ENCODE data around the gene DSG3. TPM values are rescaled to one million over a fixed set of nuclear protein-coding genes. Genes with fewer than 3 reads are reported as not detected.

Gene DSG3
- total and polyA plus RNA-seq, 2 donors (not counting 1 experiment from before 2014, with no cell fraction given), result 0.02 TPM; not detected in 1

GRCh38 chr18:31483396-31483795, 35.9 kb downstream of the DSG3 start:
- Histone ChIP-seq H3K79me2 (ENCODE audit: control insufficient read depth, insufficient read depth, low read length) (no peaks in the 10 kb centered on the region), H3K36me3 (ENCODE audit: control insufficient read depth, insufficient read depth, low read length) (no peaks in the 10 kb centered on the region), H3K9me3 (ENCODE audit: control insufficient read depth, insufficient read depth, low read depth, low read length) (no peaks in the 10 kb centered on the region), H4K20me1 (ENCODE audit: control insufficient read depth, extremely low read depth, insufficient read depth, low read length) (no peaks in the 10 kb centered on the region), H3K4me2 (ENCODE audit: extremely low read depth, insufficient read depth, low read length) (no peak overlapping the region), H3K4me1 (ENCODE audit: control insufficient read depth, extremely low read depth, insufficient read depth, low read length) (no peaks in the 10 kb centered on the region), H3K4me3 (replicated peaks in 1 of 4; ENCODE audit: control extremely low read depth in 1 of 4, insufficient read depth in 1 of 4, low read depth in 3 of 4, low read length in 4 of 4) (no peak overlapping the region), H3K27ac (ENCODE audit: insufficient read depth, low read length) (no peak overlapping the region), H2AFZ (ENCODE audit: low read length) (no peak overlapping the region), H3K9ac (ENCODE audit: insufficient read depth, low read length) (no peak overlapping the region), H3K27me3 (ENCODE audit: control insufficient read depth, insufficient read depth, low read length) (no peaks in the 10 kb centered on the region)
- DNase-seq (ENCODE audit: low read depth in 2 of 2), result no peak
- TF ChIP-seq EZH2 (IDR thresholded peaks at IDR 0.05; ENCODE audit: low read length, missing control alignments), result no peak
- TF ChIP-seq, protein P1, sequence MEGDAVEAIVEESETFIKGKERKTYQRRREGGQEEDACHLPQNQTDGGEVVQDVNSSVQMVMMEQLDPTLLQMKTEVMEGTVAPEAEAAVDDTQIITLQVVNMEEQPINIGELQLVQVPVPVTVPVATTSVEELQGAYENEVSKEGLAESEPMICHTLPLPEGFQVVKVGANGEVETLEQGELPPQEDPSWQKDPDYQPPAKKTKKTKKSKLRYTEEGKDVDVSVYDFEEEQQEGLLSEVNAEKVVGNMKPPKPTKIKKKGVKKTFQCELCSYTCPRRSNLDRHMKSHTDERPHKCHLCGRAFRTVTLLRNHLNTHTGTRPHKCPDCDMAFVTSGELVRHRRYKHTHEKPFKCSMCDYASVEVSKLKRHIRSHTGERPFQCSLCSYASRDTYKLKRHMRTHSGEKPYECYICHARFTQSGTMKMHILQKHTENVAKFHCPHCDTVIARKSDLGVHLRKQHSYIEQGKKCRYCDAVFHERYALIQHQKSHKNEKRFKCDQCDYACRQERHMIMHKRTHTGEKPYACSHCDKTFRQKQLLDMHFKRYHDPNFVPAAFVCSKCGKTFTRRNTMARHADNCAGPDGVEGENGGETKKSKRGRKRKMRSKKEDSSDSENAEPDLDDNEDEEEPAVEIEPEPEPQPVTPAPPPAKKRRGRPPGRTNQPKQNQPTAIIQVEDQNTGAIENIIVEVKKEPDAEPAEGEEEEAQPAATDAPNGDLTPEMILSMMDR (conservative IDR thresholded peaks at IDR 0.05 in 1 of 2, IDR thresholded peaks at IDR 0.05 in 1 of 2; ENCODE audit: low read depth in 1 of 2, low read length in 2 of 2), result no peak

DNA sequence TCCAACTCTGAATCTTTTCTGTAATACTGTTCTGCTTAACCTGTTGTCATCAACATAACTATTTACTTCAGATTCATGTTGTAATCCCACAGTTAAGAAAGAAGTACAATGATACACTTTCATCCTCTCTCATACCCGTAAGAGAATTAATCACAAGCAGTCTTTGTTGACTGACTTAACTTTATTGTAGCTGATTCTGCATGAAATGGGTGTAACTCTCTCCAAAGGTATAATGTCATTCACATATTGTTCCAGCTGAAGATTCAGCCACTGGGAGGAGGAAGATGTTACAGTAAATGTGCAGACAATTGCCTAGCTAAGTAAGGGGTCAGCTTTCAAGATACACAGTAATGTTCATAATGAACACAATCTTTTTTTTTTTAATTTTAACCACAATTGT, 36.9 kb downstream of the DSG3 start:
- Histone ChIP-seq H3K9me3 (ENCODE audit: control insufficient read depth, insufficient read depth, low read depth, low read length) (no peaks in the 10 kb centered on the region), H3K27me3 (ENCODE audit: control insufficient read depth, insufficient read depth, low read length) (no peaks in the 10 kb centered on the region), H3K4me1 (ENCODE audit: control insufficient read depth, extremely low read depth, insufficient read depth, low read length) (no peaks in the 10 kb centered on the region), H2AFZ (ENCODE audit: low read length) (no peak overlapping the region), H3K36me3 (ENCODE audit: control insufficient read depth, insufficient read depth, low read length) (no peaks in the 10 kb centered on the region), H4K20me1 (ENCODE audit: control insufficient read depth, extremely low read depth, insufficient read depth, low read length) (no peaks in the 10 kb centered on the region), H3K4me3 (replicated peaks in 1 of 4; ENCODE audit: control extremely low read depth in 1 of 4, insufficient read depth in 1 of 4, low read depth in 3 of 4, low read length in 4 of 4) (no peak overlapping the region), H3K79me2 (ENCODE audit: control insufficient read depth, insufficient read depth, low read length) (no peaks in the 10 kb centered on the region), H3K4me2 (ENCODE audit: extremely low read depth, insufficient read depth, low read length) (no peak overlapping the region), H3K27ac (ENCODE audit: insufficient read depth, low read length) (no peak overlapping the region), H3K9ac (ENCODE audit: insufficient read depth, low read length) (no peak overlapping the region)
- TF ChIP-seq, protein P1 (conservative IDR thresholded peaks at IDR 0.05 in 1 of 2, IDR thresholded peaks at IDR 0.05 in 1 of 2; ENCODE audit: low read depth in 1 of 2, low read length in 2 of 2), result no peak
- TF ChIP-seq EZH2 (IDR thresholded peaks at IDR 0.05; ENCODE audit: low read length, missing control alignments), result no peak
- no peak for DNase-seq (ENCODE audit: low read depth in 2 of 2)

- no peaks in the 10 kb centered on the region for H3K9me3 ChIP-seq (ENCODE audit: control insufficient read depth, insufficient read depth, low read depth, low read length)
- DNase-seq (ENCODE audit: low read depth in 2 of 2), result peak in 1 of 2 donors; percentile 64
- no peak overlapping the region for H2AFZ ChIP-seq (ENCODE audit: low read length)
- no peaks in the 10 kb centered on the region for H3K36me3 ChIP-seq (ENCODE audit: control insufficient read depth, insufficient read depth, low read length)
- no peak overlapping the region for H3K4me2 ChIP-seq (ENCODE audit: extremely low read depth, insufficient read depth, low read length)
- H3K9ac ChIP-seq (ENCODE audit: insufficient read depth, low read length), result no peak overlapping the region
- H3K79me2 ChIP-seq (ENCODE audit: control insufficient read depth, insufficient read depth, low read length), result no peaks in the 10 kb centered on the region
- no peak overlapping the region for H3K27ac ChIP-seq (ENCODE audit: insufficient read depth, low read length)
- TF ChIP-seq, protein P1 (conservative IDR thresholded peaks at IDR 0.05 in 1 of 2, IDR thresholded peaks at IDR 0.05 in 1 of 2; ENCODE audit: low read depth in 1 of 2, low read length in 2 of 2), result no peak
- no peak for TF ChIP-seq EZH2 (IDR thresholded peaks at IDR 0.05; ENCODE audit: low read length, missing control alignments)
- no peaks in the 10 kb centered on the region for H3K4me1 ChIP-seq (ENCODE audit: control insufficient read depth, extremely low read depth, insufficient read depth, low read length)
- no peak overlapping the region for H3K4me3 ChIP-seq (replicated peaks in 1 of 4; ENCODE audit: control extremely low read depth in 1 of 4, insufficient read depth in 1 of 4, low read depth in 3 of 4, low read length in 4 of 4)
- no peaks in the 10 kb centered on the region for H3K27me3 ChIP-seq (ENCODE audit: control insufficient read depth, insufficient read depth, low read length)
- H4K20me1 ChIP-seq (ENCODE audit: control insufficient read depth, extremely low read depth, insufficient read depth, low read length), result no peaks in the 10 kb centered on the region
Observed at GRCh38 chr18:31486165-31486564, 38.6 kb downstream of the DSG3 start.
